HepG2 (cell line): ENCODE measurements around the gene TNFRSF18. TPM values are rescaled to one million over a fixed set of nuclear protein-coding genes. Genes with fewer than 3 reads are reported as not detected.
A peak's percentile ranks its signal among the peaks of the same experiment; 100 is the strongest.

Experiments
- AHR ChIP-seq: IDR thresholded peaks from 2 replicates; pipeline ENCODE4 v1.6.1; 2018; ENCODE audit warnings: missing genetic modification reagents, missing compliant biosample characterization
- ATF7-NPFF ChIP-seq: sonication (generic); formaldehyde crosslinking; IDR thresholded peaks from 2 replicates; pipeline ENCODE4 v1.8.1; 2023; ENCODE audit warnings: mild to moderate bottlenecking, low read depth, missing genetic modification reagents, moderate library complexity
- CBX2 ChIP-seq, 2 experiments: fragments of 200-600 bp in 1 of 2; sonication (generic); formaldehyde crosslinking in 1 of 2; IDR thresholded peaks; 2 replicates each; pipeline versions ENCODE4 v1.7.0 to v1.8.1; 2018 to 2022; ENCODE audit warnings: low read depth in 2 of 2, low read length in 1 of 2, mild to moderate bottlenecking in 1 of 2, missing genetic modification reagents in 1 of 2
- CREM ChIP-seq, 2 experiments: sonication (generic) in 1 of 2; formaldehyde crosslinking in 1 of 2; IDR thresholded peaks; 2 replicates each; pipeline versions ENCODE4 v1.4.0 to v1.6.1; 2016 to 2020; ENCODE audit warnings: antibody characterized with exemption in 1 of 2, mild to moderate bottlenecking in 1 of 2, missing genetic modification reagents in 1 of 2
- HIVEP1 ChIP-seq: sonication (generic); formaldehyde crosslinking; IDR thresholded peaks from 2 replicates; pipeline ENCODE4 v1.4.0; 2020; ENCODE audit warnings: mild to moderate bottlenecking, missing genetic modification reagents
- HOXD1 ChIP-seq: sonication (generic); formaldehyde crosslinking; IDR thresholded peaks from 2 replicates; pipeline ENCODE4 v1.5.0; 2020; ENCODE audit warnings: missing genetic modification reagents
- MIER3 ChIP-seq: IDR thresholded peaks from 2 replicates; pipeline ENCODE4 v1.6.1; 2016; ENCODE audit warnings: missing compliant biosample characterization, borderline replicate concordance
- TBP ChIP-seq: sonication (generic); formaldehyde crosslinking; IDR thresholded peaks from 2 replicates; pipeline ENCODE4 v1.5.0; 2020; ENCODE audit warnings: missing genetic modification reagents
- ZBTB7B ChIP-seq: sonication (generic); formaldehyde crosslinking; IDR thresholded peaks from 2 replicates; pipeline ENCODE4 v1.4.0; 2020; ENCODE audit warnings: missing genetic modification reagents
- ZNF274 ChIP-seq: sonication (generic); formaldehyde crosslinking; IDR thresholded peaks from 2 replicates; pipeline ENCODE4 v1.5.1; 2020; ENCODE audit warnings: mild to moderate bottlenecking, missing genetic modification reagents
- ZNF788 ChIP-seq: sonication (generic); formaldehyde crosslinking; IDR thresholded peaks from 2 replicates; pipeline ENCODE4 v1.5.0; 2020; ENCODE audit warnings: mild to moderate bottlenecking, missing genetic modification reagents, borderline replicate concordance
- polyA plus RNA-seq, 8 experiments: library from polyadenylated mRNA; depleted of rRNA in 3 of 8; stranded (reverse) in 7 of 8; unstranded in 1 of 8; fragments of >200 nt; fragmentation: Illumina TruSeq in 4 of 8; extraction: Trizol in 4 of 8; gene quantifications; 2 replicates each; pipeline versions ENCODE4 v1.2.1 to v1.2.3, GENCODE V29; 2011 to 2016; ENCODE audit warnings: low read depth in 4 of 8, missing spikeins in 1 of 8, mixed read lengths in 1 of 8; ENCODE audit not compliant: insufficient read depth in 1 of 8
- total RNA-seq, 5 experiments: library from RNA; depleted of rRNA; stranded (reverse); fragments of >200 nt; fragmentation: Illumina TruSeq; extraction: Trizol; gene quantifications; 2 replicates each; pipeline ENCODE4 v1.2.3, GENCODE V29; 2016; ENCODE audit warnings: low read depth in 1 of 5
- TF ChIP-seq, protein P1 (sequence below): sonication (generic); formaldehyde crosslinking; IDR thresholded peaks from 2 replicates; pipeline ENCODE4 v1.5.0; 2020; ENCODE audit warnings: mild to moderate bottlenecking, missing genetic modification reagents
- TF ChIP-seq, protein P2 (sequence below): sonication (generic); formaldehyde crosslinking; IDR thresholded peaks from 2 replicates; pipeline ENCODE4 v1.9.0; 2022; ENCODE audit warnings: low read depth, missing genetic modification reagents
- TF ChIP-seq, protein P3 (sequence below): sonication (generic); formaldehyde crosslinking; conservative IDR thresholded peaks from 2 replicates; pipeline ENCODE4 v1.4.0; 2020; ENCODE audit warnings: missing genetic modification reagents
- TF ChIP-seq, protein P4 (sequence below): sonication (generic); formaldehyde crosslinking; IDR thresholded peaks from 2 replicates; pipeline ENCODE4 v1.4.0; 2020; ENCODE audit warnings: mild to moderate bottlenecking, missing genetic modification reagents
- TF ChIP-seq, protein P5 (sequence below): sonication (generic); formaldehyde crosslinking; IDR thresholded peaks from 2 replicates; pipeline ENCODE4 v1.8.1; 2023; ENCODE audit warnings: mild to moderate bottlenecking, moderate library complexity, missing genetic modification reagents
- TF ChIP-seq, protein P6 (sequence below): IDR thresholded peaks from 2 replicates; pipeline ENCODE4 v1.4.0; 2020; ENCODE audit warnings: mild to moderate bottlenecking, missing genetic modification reagents

The TNFRSF18 gene
- total and polyA plus RNA-seq, 2 of the 13 experiments (the other 11 are each of a cell fraction or from before 2014, with no cell fraction given): not detected

DNA sequence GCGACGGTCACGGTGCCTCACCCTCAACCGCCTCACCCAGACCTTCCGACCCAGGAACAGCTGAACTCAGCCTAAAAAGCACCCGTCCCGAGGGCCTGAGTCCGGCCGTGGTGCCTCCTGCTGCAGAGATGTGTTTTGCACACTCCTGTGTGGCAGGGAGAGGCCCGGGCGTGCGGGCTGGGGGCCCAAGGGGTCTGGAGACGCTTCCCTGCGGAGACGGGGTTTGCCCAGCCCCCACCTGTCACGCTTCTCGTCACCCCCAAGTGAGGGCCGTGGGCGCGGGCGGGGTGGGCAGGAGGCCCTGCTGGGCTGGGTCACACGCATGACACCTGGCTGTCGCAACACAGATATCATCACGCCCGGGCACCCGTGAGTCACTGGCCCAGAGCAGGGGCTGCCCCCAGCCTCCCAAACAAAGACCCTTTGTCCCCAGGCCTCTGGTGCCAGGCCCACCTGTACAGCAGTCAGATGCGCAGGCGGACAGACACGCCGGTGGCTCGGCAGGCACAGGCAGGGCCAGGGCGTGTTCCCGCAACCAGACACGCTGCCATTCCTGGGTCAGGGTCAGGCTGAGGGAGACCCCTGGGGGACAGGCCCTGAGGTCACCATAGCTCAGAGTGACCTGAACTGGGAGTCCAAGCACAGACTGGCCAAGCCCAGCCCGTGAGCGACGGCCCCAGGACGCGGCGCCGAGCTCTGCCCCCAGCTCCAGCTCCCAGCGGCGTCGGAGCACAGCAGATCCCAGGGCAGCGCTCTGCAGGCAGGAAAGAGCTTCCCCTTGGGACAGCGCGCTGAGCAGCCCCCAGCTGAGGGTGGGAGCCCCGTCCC is 31.7 kb upstream of the TNFRSF18 start (continued):
- TF ChIP-seq CREM (IDR thresholded peaks at IDR 0.05) (no peak; the same call in 1 of the 2 replicates), CREM (CRISPR knock-in tag; IDR thresholded peaks at IDR 0.05) (no peak), TBP (no peak), CBX2 (IDR thresholded peaks at IDR 0.05; ENCODE audit: low read depth, low read length) (no peak), CBX2 (CRISPR knock-in tag; IDR thresholded peaks at IDR 0.05; ENCODE audit: low read depth) (no peak), HOXD1 (CRISPR knock-in tag) (0 out of 2 replicates have a peak, but pooled peaks have one; percentile 59), MIER3 (CRISPR knock-in tag) (peak; percentile 66; the same call in 1 of the 2 replicates), HIVEP1 (CRISPR knock-in tag) (peak; percentile 96), ZNF788 (CRISPR knock-in tag) (peak; percentile 86), ZNF274 (peak; percentile 71), ATF7-NPFF (CRISPR knock-in tag) (peak; percentile 35; the same call in 1 of the 2 replicates), ZBTB7B (peak; percentile 95), AHR (CRISPR knock-in tag) (peak; percentile 39; the same call in 1 of the 2 replicates)
- TF ChIP-seq, protein P1, sequence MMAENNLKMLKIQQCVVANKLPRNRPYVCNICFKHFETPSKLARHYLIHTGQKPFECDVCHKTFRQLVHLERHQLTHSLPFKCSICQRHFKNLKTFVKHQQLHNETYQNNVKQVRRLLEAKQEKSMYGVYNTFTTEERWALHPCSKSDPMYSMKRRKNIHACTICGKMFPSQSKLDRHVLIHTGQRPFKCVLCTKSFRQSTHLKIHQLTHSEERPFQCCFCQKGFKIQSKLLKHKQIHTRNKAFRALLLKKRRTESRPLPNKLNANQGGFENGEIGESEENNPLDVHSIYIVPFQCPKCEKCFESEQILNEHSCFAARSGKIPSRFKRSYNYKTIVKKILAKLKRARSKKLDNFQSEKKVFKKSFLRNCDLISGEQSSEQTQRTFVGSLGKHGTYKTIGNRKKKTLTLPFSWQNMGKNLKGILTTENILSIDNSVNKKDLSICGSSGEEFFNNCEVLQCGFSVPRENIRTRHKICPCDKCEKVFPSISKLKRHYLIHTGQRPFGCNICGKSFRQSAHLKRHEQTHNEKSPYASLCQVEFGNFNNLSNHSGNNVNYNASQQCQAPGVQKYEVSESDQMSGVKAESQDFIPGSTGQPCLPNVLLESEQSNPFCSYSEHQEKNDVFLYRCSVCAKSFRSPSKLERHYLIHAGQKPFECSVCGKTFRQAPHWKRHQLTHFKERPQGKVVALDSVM (CRISPR knock-in tag): peak; percentile 51; the same call in 1 of the 2 replicates
- TF ChIP-seq, protein P2, sequence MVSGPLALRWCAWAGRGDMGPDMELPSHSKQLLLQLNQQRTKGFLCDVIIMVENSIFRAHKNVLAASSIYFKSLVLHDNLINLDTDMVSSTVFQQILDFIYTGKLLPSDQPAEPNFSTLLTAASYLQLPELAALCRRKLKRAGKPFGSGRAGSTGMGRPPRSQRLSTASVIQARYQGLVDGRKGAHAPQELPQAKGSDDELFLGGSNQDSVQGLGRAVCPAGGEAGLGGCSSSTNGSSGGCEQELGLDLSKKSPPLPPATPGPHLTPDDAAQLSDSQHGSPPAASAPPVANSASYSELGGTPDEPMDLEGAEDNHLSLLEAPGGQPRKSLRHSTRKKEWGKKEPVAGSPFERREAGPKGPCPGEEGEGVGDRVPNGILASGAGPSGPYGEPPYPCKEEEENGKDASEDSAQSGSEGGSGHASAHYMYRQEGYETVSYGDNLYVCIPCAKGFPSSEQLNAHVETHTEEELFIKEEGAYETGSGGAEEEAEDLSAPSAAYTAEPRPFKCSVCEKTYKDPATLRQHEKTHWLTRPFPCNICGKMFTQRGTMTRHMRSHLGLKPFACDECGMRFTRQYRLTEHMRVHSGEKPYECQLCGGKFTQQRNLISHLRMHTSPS (CRISPR knock-in tag): peak; percentile 92
- TF ChIP-seq, protein P3, sequence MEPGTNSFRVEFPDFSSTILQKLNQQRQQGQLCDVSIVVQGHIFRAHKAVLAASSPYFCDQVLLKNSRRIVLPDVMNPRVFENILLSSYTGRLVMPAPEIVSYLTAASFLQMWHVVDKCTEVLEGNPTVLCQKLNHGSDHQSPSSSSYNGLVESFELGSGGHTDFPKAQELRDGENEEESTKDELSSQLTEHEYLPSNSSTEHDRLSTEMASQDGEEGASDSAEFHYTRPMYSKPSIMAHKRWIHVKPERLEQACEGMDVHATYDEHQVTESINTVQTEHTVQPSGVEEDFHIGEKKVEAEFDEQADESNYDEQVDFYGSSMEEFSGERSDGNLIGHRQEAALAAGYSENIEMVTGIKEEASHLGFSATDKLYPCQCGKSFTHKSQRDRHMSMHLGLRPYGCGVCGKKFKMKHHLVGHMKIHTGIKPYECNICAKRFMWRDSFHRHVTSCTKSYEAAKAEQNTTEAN (CRISPR knock-in tag): peak; percentile 17
- TF ChIP-seq, protein P4, sequence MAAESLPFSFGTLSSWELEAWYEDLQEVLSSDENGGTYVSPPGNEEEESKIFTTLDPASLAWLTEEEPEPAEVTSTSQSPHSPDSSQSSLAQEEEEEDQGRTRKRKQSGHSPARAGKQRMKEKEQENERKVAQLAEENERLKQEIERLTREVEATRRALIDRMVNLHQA: no peak
- TF ChIP-seq, protein P5, sequence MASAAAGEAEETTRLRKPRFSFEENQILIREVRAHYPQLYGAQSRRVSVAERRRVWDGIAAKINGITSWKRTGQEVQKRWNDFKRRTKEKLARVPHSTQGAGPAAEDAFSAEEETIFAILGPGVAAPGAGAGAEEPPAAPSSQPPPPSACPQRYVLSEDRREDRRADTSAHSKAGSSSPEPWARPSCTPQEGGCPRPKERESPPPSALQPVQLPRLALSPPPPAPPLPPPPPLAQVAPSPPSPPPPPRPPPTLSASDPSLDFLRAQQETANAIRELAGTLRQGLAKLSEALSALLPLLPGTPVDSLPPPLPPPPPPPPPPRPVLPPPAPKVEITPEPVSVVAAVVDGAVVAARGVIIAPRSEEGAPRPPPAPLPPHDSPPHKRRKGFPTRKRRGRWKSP: peak; percentile 49; the same call in 1 of the 2 replicates
- TF ChIP-seq, protein P6, sequence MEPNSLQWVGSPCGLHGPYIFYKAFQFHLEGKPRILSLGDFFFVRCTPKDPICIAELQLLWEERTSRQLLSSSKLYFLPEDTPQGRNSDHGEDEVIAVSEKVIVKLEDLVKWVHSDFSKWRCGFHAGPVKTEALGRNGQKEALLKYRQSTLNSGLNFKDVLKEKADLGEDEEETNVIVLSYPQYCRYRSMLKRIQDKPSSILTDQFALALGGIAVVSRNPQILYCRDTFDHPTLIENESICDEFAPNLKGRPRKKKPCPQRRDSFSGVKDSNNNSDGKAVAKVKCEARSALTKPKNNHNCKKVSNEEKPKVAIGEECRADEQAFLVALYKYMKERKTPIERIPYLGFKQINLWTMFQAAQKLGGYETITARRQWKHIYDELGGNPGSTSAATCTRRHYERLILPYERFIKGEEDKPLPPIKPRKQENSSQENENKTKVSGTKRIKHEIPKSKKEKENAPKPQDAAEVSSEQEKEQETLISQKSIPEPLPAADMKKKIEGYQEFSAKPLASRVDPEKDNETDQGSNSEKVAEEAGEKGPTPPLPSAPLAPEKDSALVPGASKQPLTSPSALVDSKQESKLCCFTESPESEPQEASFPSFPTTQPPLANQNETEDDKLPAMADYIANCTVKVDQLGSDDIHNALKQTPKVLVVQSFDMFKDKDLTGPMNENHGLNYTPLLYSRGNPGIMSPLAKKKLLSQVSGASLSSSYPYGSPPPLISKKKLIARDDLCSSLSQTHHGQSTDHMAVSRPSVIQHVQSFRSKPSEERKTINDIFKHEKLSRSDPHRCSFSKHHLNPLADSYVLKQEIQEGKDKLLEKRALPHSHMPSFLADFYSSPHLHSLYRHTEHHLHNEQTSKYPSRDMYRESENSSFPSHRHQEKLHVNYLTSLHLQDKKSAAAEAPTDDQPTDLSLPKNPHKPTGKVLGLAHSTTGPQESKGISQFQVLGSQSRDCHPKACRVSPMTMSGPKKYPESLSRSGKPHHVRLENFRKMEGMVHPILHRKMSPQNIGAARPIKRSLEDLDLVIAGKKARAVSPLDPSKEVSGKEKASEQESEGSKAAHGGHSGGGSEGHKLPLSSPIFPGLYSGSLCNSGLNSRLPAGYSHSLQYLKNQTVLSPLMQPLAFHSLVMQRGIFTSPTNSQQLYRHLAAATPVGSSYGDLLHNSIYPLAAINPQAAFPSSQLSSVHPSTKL (CRISPR knock-in tag): peak; percentile 74
